GM18870 (cell line): ENCODE results near the gene ECD.

Source experiments
- ATAC-seq: cut with Tn5 transposase; IDR thresholded peaks from one replicate; pipeline ENCODE4 v1.9.1; 2021; ENCODE audit warnings: moderate library complexity; ENCODE audit not compliant: unreplicated experiment

ECD gene

GRCh38 chr10:73167783-73168464, at the start of gene ECD, which contains the start of gene FAM149B1:
Gene ECD, minus strand, starts transcription at chr10:73168008. Its CDS starts 4,071 bp downstream, at chr10:73163937.
Gene FAM149B1, plus strand, starts transcription at chr10:73168119. Its CDS starts 221 bp downstream, at chr10:73168340.
- peak; percentile 73 for ATAC-seq

DNA sequence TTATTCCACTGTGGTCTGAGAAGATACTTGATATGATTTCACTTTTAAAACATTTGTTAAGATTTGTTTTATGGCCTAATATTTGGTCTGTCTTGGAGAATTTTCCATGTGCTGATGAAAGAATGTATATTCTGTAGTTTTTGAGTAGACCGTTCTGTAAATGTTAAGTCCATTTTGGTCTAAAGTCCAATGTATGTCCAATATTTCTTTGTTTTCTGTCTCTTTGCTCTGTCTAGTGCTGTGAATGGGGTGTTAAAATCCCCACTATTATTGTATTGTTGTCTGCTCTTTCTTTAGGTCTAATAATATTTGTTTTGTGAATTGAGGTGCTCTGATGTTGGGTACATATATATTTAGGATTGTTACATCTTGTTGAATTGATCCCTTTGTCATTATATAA, 47.9 kb upstream of the ECD start:
- ATAC-seq = no peak

GRCh38 chr10:73211106-73211811, 43.5 kb upstream of the ECD start:
- no peak for ATAC-seq

GRCh38 chr10:73210395-73211105, 42.7 kb upstream of the ECD start:
- no peak for ATAC-seq

DNA sequence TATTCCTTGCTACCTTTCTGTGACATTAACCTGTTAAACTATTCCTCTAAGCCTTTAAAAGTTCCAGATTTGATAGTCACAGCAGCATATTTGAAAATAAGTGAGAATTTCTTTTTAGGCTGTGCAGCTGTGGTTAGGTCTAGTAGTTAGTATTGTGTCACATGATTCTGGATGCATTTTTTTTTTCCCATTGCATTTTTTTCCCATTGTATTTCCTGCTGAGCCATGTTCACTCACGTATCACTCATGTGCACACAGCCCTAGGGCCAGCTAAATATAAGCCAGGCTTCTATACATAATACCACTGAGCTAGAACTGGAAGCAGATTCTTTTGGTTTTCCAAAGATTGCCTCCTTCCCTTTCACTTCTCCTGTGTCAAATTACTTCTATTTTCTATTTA, 41.9 kb upstream of the ECD start:
- no peak for ATAC-seq

DNA sequence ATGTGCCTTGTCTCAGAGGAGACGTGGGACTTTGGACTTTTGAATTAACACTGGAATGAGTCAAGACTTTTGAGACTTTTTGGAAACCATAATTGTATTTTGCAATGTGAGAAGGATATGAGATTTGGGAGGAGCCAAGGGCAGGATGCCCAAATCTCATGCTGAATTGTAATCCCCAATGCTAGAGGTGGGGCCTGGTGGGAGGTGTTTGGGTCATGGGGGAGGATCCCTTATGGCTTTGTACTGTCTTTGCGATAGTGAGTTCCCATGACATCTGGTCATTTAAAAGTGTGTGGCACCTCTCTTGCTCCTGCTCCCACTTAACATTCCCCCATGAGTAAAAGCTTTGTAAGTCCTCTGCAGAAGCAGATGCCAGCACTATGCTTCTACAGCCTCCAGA, 40.1 kb upstream of the ECD start:
- ATAC-seq = no peak

GRCh38 chr10:73206385-73206784, 38.6 kb upstream of the ECD start:
- no peak for ATAC-seq

DNA sequence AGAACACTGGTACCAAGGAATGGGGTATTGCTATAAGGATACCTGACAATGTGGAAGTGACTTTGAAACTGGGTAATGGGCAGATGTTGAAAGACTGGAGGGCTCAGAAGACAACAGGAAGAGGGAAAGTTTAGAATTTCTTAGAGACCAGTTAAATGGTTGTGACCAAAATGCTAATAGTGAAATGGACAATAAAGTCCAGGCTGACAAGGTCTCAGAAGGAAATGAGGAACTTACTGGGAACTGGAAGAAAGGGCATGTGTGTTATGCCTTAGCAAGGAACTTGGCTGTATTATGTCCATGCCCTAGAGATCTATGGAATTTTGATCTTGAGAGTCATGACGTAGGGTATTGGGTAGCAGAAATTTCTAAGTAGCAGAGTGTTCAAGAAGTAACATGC, 38.1 kb upstream of the ECD start:
- ATAC-seq = no peak

- no peak for ATAC-seq
Measured at GRCh38 chr10:73205081-73205480, 37.3 kb upstream of the ECD start.

GRCh38 chr10:73190188-73190587, 22.4 kb upstream of the ECD start:
- no peak for ATAC-seq

DNA sequence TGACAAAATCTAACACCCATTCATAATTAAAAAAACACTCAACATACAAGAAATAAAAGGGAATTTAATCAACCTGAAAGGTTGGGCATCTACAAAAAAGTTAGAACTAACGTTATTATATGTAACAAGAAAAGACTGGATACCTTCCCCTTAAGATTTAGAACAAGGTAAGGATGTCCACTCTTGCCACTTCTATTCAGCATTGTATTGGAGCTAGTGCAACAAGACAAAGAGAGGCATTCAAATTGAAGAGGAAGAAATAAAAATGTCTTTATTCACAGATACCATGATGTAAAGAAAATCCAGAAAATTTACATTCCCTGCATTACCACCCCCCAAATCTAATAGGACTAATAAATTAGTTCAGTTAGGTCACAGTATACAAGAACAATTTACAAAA, 18.5 kb upstream of the ECD start:
- no peak for ATAC-seq

DNA sequence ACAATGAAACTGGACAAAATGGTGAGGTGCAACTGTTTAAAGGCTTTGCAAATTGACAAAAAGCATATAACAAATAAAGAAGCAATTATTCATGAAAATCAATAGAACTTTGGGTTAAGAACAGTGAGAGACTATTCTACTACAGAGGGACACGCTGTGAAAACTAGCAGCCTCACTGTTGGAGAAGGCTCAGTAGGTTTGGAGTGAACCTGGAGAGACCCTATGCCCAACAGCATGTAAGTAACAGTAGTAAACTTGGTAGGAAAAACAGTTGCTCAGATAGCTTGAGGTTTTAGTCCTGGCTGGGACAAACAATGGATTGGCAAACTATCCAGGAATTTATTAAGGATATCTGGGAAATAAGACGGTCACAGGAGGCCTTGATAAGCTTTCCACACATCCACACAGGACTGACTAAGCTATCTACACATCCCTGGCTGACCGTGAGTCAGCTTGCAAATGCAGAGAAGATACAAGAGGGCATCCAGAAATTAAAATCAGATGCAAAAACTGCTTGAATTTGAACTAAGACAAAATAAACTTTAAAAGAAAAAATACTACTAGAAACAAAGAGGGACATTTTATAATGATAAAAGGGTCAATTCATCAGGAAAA, 16.0 kb upstream of the ECD start:
- ATAC-seq = no peak

- ATAC-seq = no peak
Measured at GRCh38 chr10:73182568-73182967, 14.8 kb upstream of the ECD start.

DNA sequence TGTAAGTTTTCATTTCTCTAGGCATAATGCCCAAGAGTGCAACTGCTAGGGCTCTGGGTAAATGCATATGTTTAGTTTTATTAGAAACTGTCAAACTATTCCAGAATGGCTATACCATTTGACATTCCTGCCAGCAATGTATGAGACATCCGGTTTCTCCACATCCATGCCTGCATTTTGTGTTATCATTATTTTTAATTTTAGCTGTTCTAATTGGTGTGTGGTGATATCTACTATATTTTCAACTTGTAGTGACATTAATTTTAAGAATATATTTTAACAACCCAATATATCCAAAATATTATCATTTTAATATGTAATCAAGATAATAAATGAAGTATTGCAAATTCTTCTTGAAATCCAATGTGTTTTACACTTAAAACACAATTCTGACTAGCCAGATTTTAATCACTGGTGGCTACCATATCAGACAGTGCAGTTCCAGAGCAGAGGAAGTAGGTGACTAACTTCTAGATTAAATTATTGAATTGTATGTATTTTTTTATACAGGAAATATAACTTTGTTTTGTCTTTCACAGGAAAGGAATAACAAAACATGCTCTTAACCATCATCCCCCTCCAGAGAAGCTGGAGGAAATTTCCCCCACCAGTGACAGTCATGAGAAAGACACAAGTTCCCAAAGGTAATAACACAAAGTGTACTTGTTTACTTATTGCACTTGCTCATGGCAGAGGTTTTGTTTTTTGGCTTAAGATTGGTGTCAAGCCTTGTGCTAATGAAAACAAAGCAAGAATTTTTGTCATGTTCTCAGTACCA, 6.5 kb upstream of the ECD start:
- ATAC-seq = no peak

GRCh38 chr10:73172867-73173266, 5.1 kb upstream of the ECD start:
- ATAC-seq = no peak

- ATAC-seq = no peak
Measured at GRCh38 chr10:73169320-73169719, 1.5 kb upstream of the ECD start.

GRCh38 chr10:73168465-73168803, 626 bp upstream of the ECD start:
- ATAC-seq = no peak

DNA sequence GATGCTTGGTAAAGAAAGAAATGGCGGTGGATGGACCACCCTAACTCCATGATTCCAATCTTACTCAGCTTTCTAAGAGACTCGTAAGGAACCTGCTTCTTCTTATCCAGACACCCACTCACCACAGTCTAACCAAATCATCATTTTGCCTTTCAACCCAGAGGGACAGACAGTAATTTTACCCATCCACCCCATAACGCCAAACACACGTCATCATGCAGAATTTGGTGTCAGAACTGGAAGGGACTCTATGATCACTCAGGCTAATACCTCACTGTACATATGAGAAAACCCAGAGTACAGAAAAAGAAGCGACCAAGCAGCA, 388 bp downstream of the ECD start:
- ATAC-seq = no peak

- ATAC-seq = no peak
Measured at GRCh38 chr10:73166972-73167371, 836 bp downstream of the ECD start.

DNA sequence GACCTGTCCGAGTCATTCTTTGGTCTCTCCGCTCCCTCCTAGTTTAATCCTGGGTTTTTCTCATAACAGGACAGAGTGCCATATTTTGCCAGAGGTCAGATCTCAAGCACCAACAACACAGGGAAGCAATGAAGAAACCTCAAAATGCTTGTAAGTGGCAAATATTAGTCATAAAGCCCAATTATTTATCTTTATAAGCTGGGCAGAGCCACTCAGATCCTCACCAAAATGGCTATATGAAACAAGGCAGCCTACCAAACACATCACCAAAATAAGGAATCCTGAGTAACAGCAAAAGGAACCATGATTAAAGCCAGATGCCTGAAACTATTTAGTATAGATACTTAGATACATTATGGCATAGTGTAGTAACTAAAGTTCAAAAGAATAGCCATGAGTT, 4.7 kb downstream of the ECD start:
- ATAC-seq = no peak

- no peak for ATAC-seq
Measured at GRCh38 chr10:73161662-73162061, 6.1 kb downstream of the ECD start.
